Uterus (tissue), 4 donors: ENCODE measurements around the gene MDFIC. TPM values are rescaled to one million over a fixed set of nuclear protein-coding genes. Genes with fewer than 3 reads are reported as not detected.
"Not testable (repeated sequence)": the region's sequence is repeated elsewhere in the genome, so short reads cannot be mapped to it uniquely, and the experiment has no call there.

Experiments used
- DNase-seq, 2 donors: peaks; one replicate each; pipeline ENCODE4 v3.0.0-alpha.2; 2019 to 2020
- H3K27ac ChIP-seq, 2 donors: fragments of 200-600 bp; sonication (generic); 1 replicate in 1 of 2; 2 replicates in 1 of 2; pipeline ENCODE4 v1.5.1; 2016 to 2018
- H3K27me3 ChIP-seq, 2 donors: fragments of 200-600 bp; sonication (generic); one replicate each; pipeline ENCODE4 v1.5.1; 2018 to 2019; ENCODE audit warnings: control low read depth in 1 of 2
- H3K36me3 ChIP-seq, 2 donors: fragments of 200-600 bp; sonication (generic); one replicate each; pipeline ENCODE4 v1.5.1; 2019; ENCODE audit warnings: control low read depth in 1 of 2
- H3K4me1 ChIP-seq, 2 donors: fragments of 200-600 bp; sonication (generic); one replicate each; pipeline ENCODE4 v1.5.1; 2018 to 2019; ENCODE audit warnings: control low read depth in 1 of 2
- H3K4me3 ChIP-seq, 2 donors: fragments of 200-600 bp; sonication (generic); 1 replicate in 1 of 2; 2 replicates in 1 of 2; pipeline ENCODE4 v1.5.1; 2018 to 2019; ENCODE audit warnings: mild to moderate bottlenecking in 1 of 2
- H3K9me3 ChIP-seq, 2 donors: fragments of 200-600 bp; sonication (generic); one replicate each; pipeline ENCODE4 v1.5.1; 2019; ENCODE audit warnings: control low read depth in 1 of 2
- CTCF ChIP-seq, 4 experiments: fragments of 200-600 bp in 2 of 4; fragments of 450-650 bp in 2 of 4; sonication (generic) in 2 of 4; IDR thresholded peaks; one replicate each; pipeline ENCODE4 v1.5.1; 2016 to 2019; ENCODE audit warnings: antibody characterized with exemption in 4 of 4, mild to moderate bottlenecking in 2 of 4, moderate library complexity in 1 of 4
- POLR2A ChIP-seq, 2 donors: fragments of 450-650 bp; IDR thresholded peaks; one replicate each; pipeline ENCODE4 v1.6.1; 2016; ENCODE audit warnings: antibody characterized with exemption in 2 of 2, mild to moderate bottlenecking in 1 of 2, moderate library complexity in 1 of 2
- intact Hi-C: fragments of 100-400 bp; cut with DNase I; formaldehyde crosslinking; loops from one replicate; pipeline ENCODE4 v1.15.1; 2023; ENCODE audit warnings: low total_unique reads
- total RNA-seq, 4 donors: library from RNA; depleted of rRNA in 3 of 4; stranded (reverse); fragments of >200 nt in 3 of 4; gene quantifications; one replicate each; pipeline versions ENCODE4 v1.1.0 to v1.2.4, GENCODE V29; 2014 to 2023
- donor health status: DM: yes; HTN: yes; CAD: no.

The MDFIC gene
- total RNA-seq, 4 donors from 2014 or later, result 35.8 to 79.2 (median 66.1) TPM

- TF ChIP-seq POLR2A (IDR thresholded peaks at IDR 0.05), result no peak
- TF ChIP-seq CTCF (IDR thresholded peaks at IDR 0.05), result no peak
- H3K4me3 ChIP-seq, result no peak overlapping the region
- H3K4me1 ChIP-seq, result no peaks in the 10 kb centered on the region
- H3K36me3 ChIP-seq, result no peaks in the 10 kb centered on the region
- intact Hi-C loops, result no loop called here
- no peaks in the 10 kb centered on the region for H3K27me3 ChIP-seq
- H3K9me3 ChIP-seq, result no peaks in the 10 kb centered on the region
- no peak for DNase-seq
- H3K27ac ChIP-seq, result no peak overlapping the region
Measured at GRCh38 chr7:114886241-114886640, 35.7 kb upstream of the MDFIC start.

DNA sequence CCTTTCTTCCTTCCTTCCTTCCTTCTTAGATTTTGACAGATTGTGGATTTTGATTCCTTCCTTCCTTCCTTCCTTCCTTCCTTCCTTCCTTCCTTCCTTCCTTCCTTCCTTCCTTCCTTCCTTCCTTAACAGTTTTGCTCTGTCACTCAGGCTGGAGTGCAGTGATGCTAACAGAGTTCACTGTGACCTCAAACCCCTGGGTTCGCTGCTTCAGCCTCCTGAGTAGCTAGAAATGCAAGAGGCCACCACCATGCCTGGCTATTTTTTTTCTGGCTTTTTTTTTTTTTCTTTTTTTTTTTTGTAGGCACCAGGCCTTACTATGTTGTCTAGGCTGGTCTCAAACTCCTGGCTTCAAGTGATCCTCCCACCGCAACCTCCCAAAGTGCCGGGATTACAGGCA, 32.8 kb upstream of the MDFIC start:
- H3K4me1 ChIP-seq, H3K27me3 ChIP-seq, DNase-seq, H3K4me3 ChIP-seq, H3K9me3 ChIP-seq, intact Hi-C loops, H3K36me3 ChIP-seq: not testable (repeated sequence)
- H3K27ac ChIP-seq, result peak overlapping the region in 1 of 2 donors; percentile 22

DNA sequence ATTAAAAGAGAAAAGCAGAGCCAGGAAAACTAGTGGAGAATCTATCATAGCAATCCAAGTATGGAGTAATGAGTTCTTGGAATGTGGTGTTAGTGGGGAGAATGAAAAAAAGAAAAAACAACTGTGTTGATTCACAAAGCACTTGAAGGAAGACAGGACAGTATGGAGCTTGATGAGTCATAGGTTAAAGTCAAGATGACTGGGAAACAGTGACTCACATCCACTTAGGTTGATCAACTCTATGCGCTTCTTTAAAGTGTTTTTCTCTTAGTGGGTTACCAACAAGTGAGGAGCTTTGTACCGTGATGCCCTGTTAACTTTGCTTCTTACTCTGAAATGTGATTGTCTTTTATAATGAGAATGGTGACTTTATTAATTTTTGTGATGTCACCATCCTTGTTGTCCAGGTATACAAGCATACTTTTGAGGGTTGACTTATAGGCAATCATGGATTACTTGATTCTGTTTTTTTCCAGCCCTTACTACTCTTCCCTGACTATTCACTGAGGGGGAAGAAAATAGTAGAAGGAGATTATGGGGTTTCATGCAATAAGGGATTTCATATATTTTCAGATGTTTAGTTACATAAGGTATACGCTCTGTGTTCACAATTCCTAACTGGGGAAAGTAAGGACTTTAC, 32.1 kb upstream of the MDFIC start:
- DNase-seq, result no peak
- H3K27me3 ChIP-seq, result no peaks in the 10 kb centered on the region
- H3K4me1 ChIP-seq, result no peaks in the 10 kb centered on the region
- no peaks in the 10 kb centered on the region for H3K36me3 ChIP-seq
- no peaks in the 10 kb centered on the region for H3K9me3 ChIP-seq
- H3K4me3 ChIP-seq, result no peak overlapping the region
- H3K27ac ChIP-seq, result peak overlapping the region in 1 of 2 donors; percentile 22
- no peak for TF ChIP-seq POLR2A (IDR thresholded peaks at IDR 0.05)
- no peak for TF ChIP-seq CTCF (IDR thresholded peaks at IDR 0.05)
- intact Hi-C loops, result no loop called here

DNA sequence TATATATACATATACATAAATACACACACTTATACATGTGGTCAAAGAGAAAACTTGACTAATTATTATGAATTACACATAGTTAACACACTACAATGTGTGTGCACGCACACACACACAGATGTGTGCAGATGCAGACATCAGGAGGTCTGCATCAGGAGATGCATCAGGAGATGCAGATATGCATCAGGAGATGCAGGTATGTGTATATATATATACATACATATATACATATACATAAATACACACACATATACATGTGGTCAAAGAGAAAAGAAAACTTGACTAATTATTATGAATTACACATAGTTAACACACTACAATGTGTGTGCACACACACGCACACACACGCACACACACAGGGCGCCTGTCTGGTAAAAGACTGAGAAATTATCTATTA, 31.3 kb upstream of the MDFIC start:
- no peak overlapping the region for H3K4me3 ChIP-seq
- no peaks in the 10 kb centered on the region for H3K36me3 ChIP-seq
- H3K9me3 ChIP-seq, result no peaks in the 10 kb centered on the region
- H3K27me3 ChIP-seq, result no peaks in the 10 kb centered on the region
- TF ChIP-seq CTCF (IDR thresholded peaks at IDR 0.05) (no peak), POLR2A (IDR thresholded peaks at IDR 0.05) (no peak)
- intact Hi-C loops, result no loop called here
- DNase-seq, result no peak
- no peak overlapping the region for H3K27ac ChIP-seq
- no peaks in the 10 kb centered on the region for H3K4me1 ChIP-seq

- intact Hi-C loops, result no loop called here
- Histone ChIP-seq H3K27ac (no peak overlapping the region), H3K9me3 (no peaks in the 10 kb centered on the region), H3K27me3 (no peaks in the 10 kb centered on the region), H3K36me3 (no peaks in the 10 kb centered on the region), H3K4me3 (no peak overlapping the region), H3K4me1 (no peaks in the 10 kb centered on the region)
- no peak for TF ChIP-seq CTCF (IDR thresholded peaks at IDR 0.05)
- no peak for TF ChIP-seq POLR2A (IDR thresholded peaks at IDR 0.05)
- DNase-seq, result no peak
Measured at GRCh38 chr7:114900127-114900526, 21.8 kb upstream of the MDFIC start.

- H3K4me3 ChIP-seq, result no peak overlapping the region
- no peak overlapping the region for H3K27ac ChIP-seq
- no peaks in the 10 kb centered on the region for H3K27me3 ChIP-seq
- intact Hi-C loops, result no loop called here
- no peaks in the 10 kb centered on the region for H3K36me3 ChIP-seq
- no peaks in the 10 kb centered on the region for H3K4me1 ChIP-seq
- TF ChIP-seq POLR2A (IDR thresholded peaks at IDR 0.05) (no peak), CTCF (IDR thresholded peaks at IDR 0.05) (no peak)
- H3K9me3 ChIP-seq, result no peaks in the 10 kb centered on the region
- DNase-seq, result no peak
Measured at GRCh38 chr7:114901771-114902170, 20.1 kb upstream of the MDFIC start.
